ENCODE results near the gene AURKB.

- TF ChIP-seq, protein P1, sequence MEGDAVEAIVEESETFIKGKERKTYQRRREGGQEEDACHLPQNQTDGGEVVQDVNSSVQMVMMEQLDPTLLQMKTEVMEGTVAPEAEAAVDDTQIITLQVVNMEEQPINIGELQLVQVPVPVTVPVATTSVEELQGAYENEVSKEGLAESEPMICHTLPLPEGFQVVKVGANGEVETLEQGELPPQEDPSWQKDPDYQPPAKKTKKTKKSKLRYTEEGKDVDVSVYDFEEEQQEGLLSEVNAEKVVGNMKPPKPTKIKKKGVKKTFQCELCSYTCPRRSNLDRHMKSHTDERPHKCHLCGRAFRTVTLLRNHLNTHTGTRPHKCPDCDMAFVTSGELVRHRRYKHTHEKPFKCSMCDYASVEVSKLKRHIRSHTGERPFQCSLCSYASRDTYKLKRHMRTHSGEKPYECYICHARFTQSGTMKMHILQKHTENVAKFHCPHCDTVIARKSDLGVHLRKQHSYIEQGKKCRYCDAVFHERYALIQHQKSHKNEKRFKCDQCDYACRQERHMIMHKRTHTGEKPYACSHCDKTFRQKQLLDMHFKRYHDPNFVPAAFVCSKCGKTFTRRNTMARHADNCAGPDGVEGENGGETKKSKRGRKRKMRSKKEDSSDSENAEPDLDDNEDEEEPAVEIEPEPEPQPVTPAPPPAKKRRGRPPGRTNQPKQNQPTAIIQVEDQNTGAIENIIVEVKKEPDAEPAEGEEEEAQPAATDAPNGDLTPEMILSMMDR (IDR thresholded peaks at IDR 0.05): no peak
- TF ChIP-seq ZFX (IDR thresholded peaks at IDR 0.05; ENCODE audit: borderline replicate concordance): no peak
Observed at GRCh38 chr17:8163978-8164814, 46.2 kb downstream of the AURKB start.
